Heart right ventricle (tissue), 16 donors: ENCODE results near the gene HS6ST3. TPM values are rescaled to one million over a fixed set of nuclear protein-coding genes. Genes with fewer than 3 reads are reported as not detected.
"Not testable (repeated sequence)": the region's sequence is repeated elsewhere in the genome, so short reads cannot be mapped to it uniquely, and the experiment has no call there.

Experiments
- ATAC-seq, 8 donors: fragments of 200-7000 bp; cut with Tn5 transposase; one replicate each; pipeline ENCODE4 v1.9.1; 2020; ENCODE audit warnings: mild to moderate bottlenecking in 8 of 8, moderate library complexity in 8 of 8, moderate number of reproducible peaks in 1 of 8
- DNase-seq, 2 donors: peaks; one replicate each; pipeline ENCODE4 v3.0.0-alpha.2; 2020
- H3K27ac ChIP-seq, 10 donors: fragments of 200-600 bp; sonication (generic) in 2 of 10; one replicate each; pipeline versions ENCODE4 v1.5.0 to v1.8.0; 2020 to 2022; ENCODE audit warnings: mild to moderate bottlenecking in 3 of 10
- H3K27me3 ChIP-seq, 7 donors: fragments of 200-600 bp; one replicate each; pipeline ENCODE4 v1.8.0; 2021 to 2022; ENCODE audit warnings: mild to moderate bottlenecking in 2 of 7
- H3K36me3 ChIP-seq, 9 donors: fragments of 200-600 bp; sonication (generic) in 1 of 9; one replicate each; pipeline versions ENCODE4 v1.5.0 to v1.8.0; 2020 to 2022; ENCODE audit warnings: mild to moderate bottlenecking in 2 of 9
- H3K4me1 ChIP-seq, 9 donors: fragments of 200-600 bp; sonication (generic) in 1 of 9; one replicate each; pipeline versions ENCODE4 v1.5.0 to v1.8.0; 2020 to 2022; ENCODE audit warnings: mild to moderate bottlenecking in 4 of 9
- H3K4me3 ChIP-seq, 10 donors: fragments of 200-600 bp; sonication (generic) in 2 of 10; one replicate each; pipeline versions ENCODE4 v1.5.0 to v1.8.0; 2020 to 2022; ENCODE audit warnings: mild to moderate bottlenecking in 7 of 10, moderate library complexity in 2 of 10
- H3K9me3 ChIP-seq, 11 donors: fragments of 200-600 bp in 10 of 11; sonication (generic) in 2 of 11; one replicate each; pipeline versions ENCODE4 v1.5.0 to v1.8.0; 2013 to 2022; ENCODE audit warnings: mild to moderate bottlenecking in 2 of 11, control low read depth in 1 of 11, moderate library complexity in 1 of 11
- WGBS, 2 donors: extraction: QIAGEN DNeasy Blood & Tissue Kit; methylation state at CpG; one replicate each; pipeline ENCODE4 v1.1.7; 2013; ENCODE audit warnings: inconsistent platforms in 1 of 2; 5-methylcytosine and 5-hydroxymethylcytosine counted together
- intact Hi-C, 10 donors: fragments of 100-400 bp; cut with DNase I; formaldehyde crosslinking; loops; one replicate each; pipeline versions ENCODE4 v1.11.1 to v1.14.2; 2022
- polyA plus RNA-seq, 2 donors: library from polyadenylated mRNA; stranded (reverse); fragments of 200-250 nt; gene quantifications; one replicate each; pipeline ENCODE4 v1.2.3, GENCODE V29; 2013
- total RNA-seq, 10 donors: library from RNA; stranded (reverse); fragmentation: NEBNext Ultra II Directional in 3 of 10; extraction: Animal tissue kit (Norgen Biotek cat#: 25700) in 3 of 10; gene quantifications; one replicate each; pipeline versions ENCODE4 v1.2.1 to v1.2.4, GENCODE V29; 2021 to 2023
- TF ChIP-seq, protein P1 (sequence below), 9 donors: fragments of 200-600 bp; sonication (generic) in 2 of 9; IDR thresholded peaks; one replicate each; pipeline versions ENCODE4 v1.5.0 to v1.8.0; 2021 to 2022; ENCODE audit warnings: antibody characterized with exemption in 9 of 9, mild to moderate bottlenecking in 5 of 9, moderate library complexity in 1 of 9
- donor health status: Arrhythmogenic right ventricular cardiomyopathy.
- donor health status: ischemic (EF 13 %, LVEDD 7.1; RV severe dilation, severe dysfunction).
- donor health status: healthy with polysubstance abuse.
- donor health status: DM: no; HTN: yes; CAD: no.
- donor health status: DM: no; HTN: no; CAD: no.
- donor health status: ischemic (EF 25% LVEDD 6.9; RV normal size, moderate dysfunction).
- donor health status: ischemic (EF 25% LVEDD 5.7; RV mildly dilated, moderate dysfunction).
- donor health status: healthy.
- donor health status: DM: yes; HTN: yes; CAD: no.
- donor health status: Ischemic cardiomyopathy.
- donor health status: ischemic (EF 35%, LVEDD 5.7; RV mildly dilated, moderate dysfunction).
- donor health status: nonischemic (EF 11% LVEDD 7.7; RV severe dilation, severe dysfunction).
- donor health status: DM: yes; HTN: yes; CAD: no.
- donor health status: PGD.
- donor health status: ischemic (EF 29% LVEDD 5.4; RV normal size, mild dysfunction).
- donor health status: nonischemic (EF 23%, LVEDD 6.1; RV moderate dilation, normal function).

Gene HS6ST3
- total and polyA plus RNA-seq, 12 donors = 0.01 to 7.6 (median 1.2) TPM

DNA sequence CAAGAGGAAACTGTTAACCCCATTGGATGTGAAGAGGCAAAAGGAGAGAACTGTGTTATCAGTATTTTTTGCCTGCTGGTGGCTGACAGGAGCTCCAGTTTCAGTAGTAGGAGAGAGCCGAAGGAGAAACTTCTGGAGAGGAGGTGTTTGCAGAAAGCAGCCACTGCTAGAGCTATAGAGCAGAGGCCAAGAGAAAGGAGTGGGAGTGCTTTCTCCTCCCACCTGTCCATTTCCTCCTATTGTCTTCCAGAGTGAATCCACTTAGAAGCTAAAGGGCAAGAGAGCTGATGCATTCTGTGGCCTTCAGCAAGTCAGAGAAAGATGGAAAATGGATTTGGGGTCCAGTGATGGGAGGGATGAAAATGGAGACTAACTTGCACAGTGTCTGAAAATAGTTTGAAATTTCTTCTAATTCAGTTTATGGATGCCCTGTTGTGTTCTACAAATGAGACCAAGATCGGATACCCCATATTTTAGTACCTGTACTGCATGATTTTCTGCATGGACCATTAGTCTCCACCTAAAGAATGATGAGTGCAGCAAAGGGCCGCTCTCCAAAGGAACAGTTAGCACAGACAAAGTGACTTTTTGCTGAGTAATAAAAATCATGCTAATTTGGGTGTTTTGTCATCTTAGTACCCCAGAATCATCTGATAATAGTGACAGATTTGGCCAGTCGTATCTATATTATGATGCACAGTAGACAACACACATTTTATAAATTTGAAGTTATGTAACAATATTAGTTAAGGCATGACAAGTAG is 10.7 kb downstream of the HS6ST3 start:
- no peak for ATAC-seq
- TF ChIP-seq, protein P1, sequence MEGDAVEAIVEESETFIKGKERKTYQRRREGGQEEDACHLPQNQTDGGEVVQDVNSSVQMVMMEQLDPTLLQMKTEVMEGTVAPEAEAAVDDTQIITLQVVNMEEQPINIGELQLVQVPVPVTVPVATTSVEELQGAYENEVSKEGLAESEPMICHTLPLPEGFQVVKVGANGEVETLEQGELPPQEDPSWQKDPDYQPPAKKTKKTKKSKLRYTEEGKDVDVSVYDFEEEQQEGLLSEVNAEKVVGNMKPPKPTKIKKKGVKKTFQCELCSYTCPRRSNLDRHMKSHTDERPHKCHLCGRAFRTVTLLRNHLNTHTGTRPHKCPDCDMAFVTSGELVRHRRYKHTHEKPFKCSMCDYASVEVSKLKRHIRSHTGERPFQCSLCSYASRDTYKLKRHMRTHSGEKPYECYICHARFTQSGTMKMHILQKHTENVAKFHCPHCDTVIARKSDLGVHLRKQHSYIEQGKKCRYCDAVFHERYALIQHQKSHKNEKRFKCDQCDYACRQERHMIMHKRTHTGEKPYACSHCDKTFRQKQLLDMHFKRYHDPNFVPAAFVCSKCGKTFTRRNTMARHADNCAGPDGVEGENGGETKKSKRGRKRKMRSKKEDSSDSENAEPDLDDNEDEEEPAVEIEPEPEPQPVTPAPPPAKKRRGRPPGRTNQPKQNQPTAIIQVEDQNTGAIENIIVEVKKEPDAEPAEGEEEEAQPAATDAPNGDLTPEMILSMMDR (IDR thresholded peaks at IDR 0.05) = no peak
- no peak overlapping the region for H3K4me3 ChIP-seq
- WGBS, 2 donors = 81 to 82% methylated on average over 4 of the region's 4 CpGs
- peaks cover 0 to 17% (median 0%) of the 10 kb centered on the region in 7 donors for H3K27me3 ChIP-seq
- H3K36me3 ChIP-seq = no peaks in the 10 kb centered on the region
- H3K4me1 ChIP-seq = no peaks in the 10 kb centered on the region
- H3K27ac ChIP-seq = no peak overlapping the region
- DNase-seq = no peak
- intact Hi-C loops = no loop called here
- H3K9me3 ChIP-seq = no peaks in the 10 kb centered on the region

DNA sequence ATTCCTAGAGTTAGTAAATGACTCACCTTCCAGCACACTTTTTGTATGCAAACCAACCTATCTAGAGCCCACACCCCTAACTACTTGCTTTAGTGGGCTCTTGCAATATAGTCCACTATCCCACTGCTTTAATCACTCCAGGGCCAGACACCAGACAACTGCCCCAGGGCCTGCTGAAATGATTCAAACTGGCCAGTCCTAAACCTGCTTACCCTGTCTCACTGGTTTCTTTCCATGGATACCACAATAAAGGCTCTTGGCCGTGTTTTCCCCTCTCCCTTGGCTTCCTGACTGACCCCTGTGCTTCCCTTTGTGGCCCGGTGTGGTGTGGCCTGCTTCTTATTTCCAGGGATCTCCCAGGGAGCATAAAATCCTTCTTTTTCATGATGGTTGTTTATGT is 14.6 kb downstream of the HS6ST3 start:
- no peaks in the 10 kb centered on the region for H3K36me3 ChIP-seq
- peaks cover 0 to 34% (median 7%) of the 10 kb centered on the region in 11 donors for H3K9me3 ChIP-seq
- TF ChIP-seq, protein P1 (IDR thresholded peaks at IDR 0.05) = no peak
- WGBS, 2 donors = 27 to 37% methylated on average over 2 of the region's 2 CpGs
- no peak overlapping the region for H3K27ac ChIP-seq
- peaks cover 0 to 7% (median 0%) of the 10 kb centered on the region in 7 donors for H3K27me3 ChIP-seq
- intact Hi-C loops = no loop called here
- H3K4me3 ChIP-seq = no peak overlapping the region
- ATAC-seq (no peak), DNase-seq (no peak)
- H3K4me1 ChIP-seq = no peaks in the 10 kb centered on the region

DNA sequence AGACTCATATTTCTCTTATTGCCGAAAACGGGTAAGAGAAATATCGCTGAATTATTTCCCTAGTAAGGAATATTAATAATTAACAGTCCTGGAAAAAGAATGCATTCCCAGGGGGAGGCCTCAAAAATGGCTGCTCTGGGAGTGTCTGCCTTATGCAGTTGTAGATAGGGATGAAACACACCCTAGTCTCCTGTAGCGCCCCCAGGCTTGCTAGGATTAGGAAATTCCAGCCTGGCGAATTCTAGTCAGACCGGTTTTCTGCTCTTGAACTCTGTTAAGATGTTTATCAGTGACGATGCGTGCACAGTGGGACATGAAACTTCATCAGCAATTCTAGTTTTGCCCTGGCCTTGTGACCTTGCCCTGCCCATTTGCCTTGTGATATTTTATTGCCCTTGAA is 18.2 kb downstream of the HS6ST3 start:
- intact Hi-C loops, DNase-seq, ATAC-seq, H3K27ac ChIP-seq, H3K4me3 ChIP-seq, H3K4me1 ChIP-seq, H3K36me3 ChIP-seq, H3K27me3 ChIP-seq: not testable (repeated sequence)
- WGBS, 2 donors = 91% methylated on average over 8 of the region's 8 CpGs
- H3K9me3 ChIP-seq = peaks cover 0 to 36% (median 7%) of the 10 kb centered on the region in 11 donors

DNA sequence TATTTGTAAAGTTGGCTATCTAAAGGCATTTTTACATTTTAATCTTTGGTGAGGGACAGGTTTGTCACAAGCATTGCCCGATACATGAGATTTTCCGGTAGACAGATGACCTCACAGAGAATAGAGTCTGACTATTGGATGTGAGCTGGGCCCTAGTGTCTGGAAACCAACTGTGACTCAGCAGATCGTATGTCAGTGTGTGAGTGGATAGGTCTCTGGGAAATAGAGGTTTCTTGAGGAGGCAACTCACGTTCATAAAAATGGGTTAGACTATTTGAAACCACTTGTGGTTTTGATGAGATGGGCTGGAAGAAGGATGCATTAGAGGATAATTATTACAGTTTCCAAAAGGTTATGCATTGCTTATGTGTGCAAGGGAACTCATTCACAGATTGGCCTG is 19.2 kb downstream of the HS6ST3 start:
- TF ChIP-seq, protein P1 (IDR thresholded peaks at IDR 0.05) = no peak
- intact Hi-C loops = no loop called here
- no peak for DNase-seq
- Histone ChIP-seq H3K4me1 (no peaks in the 10 kb centered on the region), H3K36me3 (no peaks in the 10 kb centered on the region), H3K9me3 (peaks cover 0 to 36% (median 7%) of the 10 kb centered on the region in 11 donors), H3K27ac (no peak overlapping the region), H3K4me3 (no peak overlapping the region), H3K27me3 (no peaks in the 10 kb centered on the region)
- no peak for ATAC-seq
- 84 to 86% methylated on average over 4 of the region's 4 CpGs for WGBS, 2 donors

DNA sequence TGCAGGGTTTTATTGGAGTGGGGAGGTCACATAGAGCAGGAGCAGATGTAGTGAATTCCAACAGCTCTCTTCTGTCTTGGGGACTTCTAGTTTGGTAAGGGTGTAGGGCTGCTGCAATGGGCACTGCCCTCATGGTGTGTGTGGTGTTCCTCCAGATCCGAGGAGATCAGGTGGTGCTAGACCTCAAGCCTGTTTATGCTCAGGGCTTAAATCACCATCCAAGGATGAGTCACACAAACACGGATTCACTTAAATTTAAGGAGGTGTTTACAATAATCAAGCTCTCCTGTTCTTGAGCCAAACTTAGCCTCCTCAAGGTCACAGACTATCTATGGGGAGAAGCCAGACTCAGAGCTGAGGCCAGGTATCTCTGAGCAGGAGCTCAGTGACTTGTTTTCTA is 23.0 kb downstream of the HS6ST3 start:
- no peaks in the 10 kb centered on the region for H3K27me3 ChIP-seq
- no peaks in the 10 kb centered on the region for H3K4me1 ChIP-seq
- H3K4me3 ChIP-seq = no peak overlapping the region
- DNase-seq (no peak), ATAC-seq (no peak)
- 60 to 63% methylated on average over 2 of the region's 2 CpGs for WGBS, 2 donors
- no peak overlapping the region for H3K27ac ChIP-seq
- no peaks in the 10 kb centered on the region for H3K36me3 ChIP-seq
- TF ChIP-seq, protein P1 (IDR thresholded peaks at IDR 0.05) = no peak
- intact Hi-C loops = no loop called here
- peaks cover 0 to 18% (median 4%) of the 10 kb centered on the region in 11 donors for H3K9me3 ChIP-seq

- H3K27ac ChIP-seq, H3K4me3 ChIP-seq, H3K4me1 ChIP-seq, ATAC-seq, intact Hi-C loops, H3K27me3 ChIP-seq, DNase-seq, H3K36me3 ChIP-seq, H3K9me3 ChIP-seq: not testable (repeated sequence)
- WGBS, 2 donors = 96 to 97% methylated on average over 2 of the region's 2 CpGs
These were observed 25.5 kb downstream of the HS6ST3 start for GRCh38 chr13:96115368-96115767.
